EH (cell line): Measurements from ENCODE around the gene FITM1.
"Not testable (repeated sequence)": the region's sequence is repeated elsewhere in the genome, so short reads cannot be mapped to it uniquely, and the experiment has no call there.

Experiments used
- DNase-seq: peaks from one replicate; pipeline ENCODE4 v3.0.0-alpha.2; 2015; ENCODE audit warnings: low read depth

The FITM1 gene

GRCh38 chr14:24098229-24098926 lies 32.1 kb upstream of the FITM1 start:
- no peak for DNase-seq

- DNase-seq = no peak
Measured at GRCh38 chr14:24098927-24099813, 31.3 kb upstream of the FITM1 start.

- DNase-seq = no peak
Measured at GRCh38 chr14:24100197-24100981, 30.1 kb upstream of the FITM1 start.

GRCh38 chr14:24100982-24101494 lies 29.4 kb upstream of the FITM1 start:
- no peak for DNase-seq

- no peak for DNase-seq
Measured at GRCh38 chr14:24102357-24103048, 28.0 kb upstream of the FITM1 start.

- no peak for DNase-seq
Measured at GRCh38 chr14:24103451-24103850, 27.0 kb upstream of the FITM1 start.

- DNase-seq = not testable (repeated sequence)
Measured at GRCh38 chr14:24105609-24106239, 24.7 kb upstream of the FITM1 start.

- no peak for DNase-seq
Measured at GRCh38 chr14:24106672-24107271, 23.7 kb upstream of the FITM1 start.

GRCh38 chr14:24108336-24108874 lies 22.1 kb upstream of the FITM1 start:
- DNase-seq = no peak

- DNase-seq = no peak
Measured at GRCh38 chr14:24110060-24110459, 20.4 kb upstream of the FITM1 start.

GRCh38 chr14:24110523-24110922 lies 19.9 kb upstream of the FITM1 start:
- DNase-seq = no peak

- DNase-seq = no peak
Measured at GRCh38 chr14:24113379-24113800, 17.1 kb upstream of the FITM1 start.

- peak; percentile 92 for DNase-seq
Measured at GRCh38 chr14:24113801-24114531, 16.5 kb upstream of the FITM1 start.

- DNase-seq = peak; percentile 100
Measured at GRCh38 chr14:24114532-24115421, 15.7 kb upstream of the FITM1 start, which contains the start of the genes DCAF11 and NRL. Gene DCAF11 (plus strand): TSS chr14:24114777. CDS start chr14:24115595, 818 bp downstream. Gene NRL (minus strand): TSS chr14:24114949. CDS start chr14:24082848, 32,101 bp downstream.

- DNase-seq = no peak
Measured at GRCh38 chr14:24115422-24116127, 14.9 kb upstream of the FITM1 start.

GRCh38 chr14:24116128-24116814 lies 14.2 kb upstream of the FITM1 start:
- no peak for DNase-seq

- DNase-seq = no peak
Measured at GRCh38 chr14:24117179-24117578, 13.3 kb upstream of the FITM1 start.
